Stimulated activated CD8-positive, alpha-beta memory T cell treated with anti-CD3 and anti-CD28 coated beads, Interleukin-4, amount 100 ng/mL, for 24 hours (primary cell): ENCODE measurements around the gene SF3A1.
"Not testable (repeated sequence)": the region's sequence is repeated elsewhere in the genome, so short reads cannot be mapped to it uniquely, and the experiment has no call there.

ENCODE experiments used
- DNase-seq: peaks from one replicate; pipeline ENCODE4 v3.0.0-alpha.2; 2020; ENCODE audit warnings: low read depth

SF3A1 gene

DNA sequence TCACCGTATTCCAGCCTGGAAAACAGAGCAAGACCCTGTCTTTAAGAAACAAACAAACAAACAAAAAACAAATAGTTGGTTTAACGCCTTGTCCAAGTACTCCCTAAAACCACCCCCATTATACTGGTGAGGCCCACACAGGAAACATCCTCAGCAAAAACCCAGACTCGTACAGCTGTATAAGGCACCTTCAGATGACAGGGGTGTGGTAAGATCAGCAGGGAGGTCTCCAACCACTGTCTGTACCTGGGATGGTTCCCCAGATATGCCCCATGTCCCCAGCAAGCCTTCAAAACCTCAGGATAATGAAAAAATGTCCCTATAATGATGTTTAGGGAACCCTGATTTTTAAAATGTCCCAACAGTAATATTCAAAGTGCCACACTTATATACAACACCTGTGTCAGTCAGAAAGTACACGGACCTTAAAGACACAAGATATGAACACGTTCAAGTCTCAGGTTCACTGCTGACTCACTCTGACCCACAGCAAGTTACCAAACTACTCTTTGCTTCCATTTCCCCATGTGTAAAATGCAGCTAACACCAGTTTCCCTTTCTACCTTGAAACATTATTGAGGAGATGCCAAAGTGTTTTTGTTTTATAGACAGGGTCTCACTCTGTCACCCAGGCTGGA is 9.3 kb downstream of the SF3A1 start:
- no peak for DNase-seq

DNA sequence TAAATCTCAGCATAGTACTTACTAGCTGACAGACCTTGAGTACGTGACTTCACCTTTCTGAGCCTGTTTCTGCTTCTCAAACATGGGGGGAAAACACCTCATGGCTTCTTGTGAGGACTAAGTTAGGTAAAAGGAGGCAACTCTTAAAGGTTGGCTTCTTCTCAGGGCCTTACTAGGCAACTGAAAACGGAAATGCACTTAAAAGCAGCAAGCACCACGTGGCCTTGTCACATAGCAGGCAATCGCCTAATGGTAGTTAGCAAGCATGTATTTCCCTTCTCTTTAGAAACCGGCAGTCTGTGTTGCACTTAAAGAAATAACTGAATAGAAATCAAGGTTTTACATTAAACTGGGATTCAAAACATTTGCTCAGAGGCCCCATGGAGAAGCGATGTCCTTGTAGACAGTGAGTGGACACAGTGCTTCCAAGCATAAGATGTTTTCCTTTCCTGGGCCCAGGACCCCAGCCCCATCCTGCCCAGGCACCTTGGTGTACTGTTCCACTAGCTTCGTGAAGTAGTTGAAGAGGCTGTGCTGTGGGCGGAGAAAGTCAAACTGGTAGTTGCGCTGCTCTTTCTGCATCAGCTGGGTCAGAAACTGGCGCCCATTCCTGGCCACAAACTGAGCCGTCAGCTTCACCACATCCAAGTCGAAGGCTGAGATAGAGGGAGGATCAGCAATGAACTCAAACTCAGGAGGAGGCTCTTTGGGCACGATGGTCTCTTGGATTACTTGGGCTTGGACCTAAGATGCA is 12.1 kb downstream of the SF3A1 start:
- DNase-seq: no peak

DNA sequence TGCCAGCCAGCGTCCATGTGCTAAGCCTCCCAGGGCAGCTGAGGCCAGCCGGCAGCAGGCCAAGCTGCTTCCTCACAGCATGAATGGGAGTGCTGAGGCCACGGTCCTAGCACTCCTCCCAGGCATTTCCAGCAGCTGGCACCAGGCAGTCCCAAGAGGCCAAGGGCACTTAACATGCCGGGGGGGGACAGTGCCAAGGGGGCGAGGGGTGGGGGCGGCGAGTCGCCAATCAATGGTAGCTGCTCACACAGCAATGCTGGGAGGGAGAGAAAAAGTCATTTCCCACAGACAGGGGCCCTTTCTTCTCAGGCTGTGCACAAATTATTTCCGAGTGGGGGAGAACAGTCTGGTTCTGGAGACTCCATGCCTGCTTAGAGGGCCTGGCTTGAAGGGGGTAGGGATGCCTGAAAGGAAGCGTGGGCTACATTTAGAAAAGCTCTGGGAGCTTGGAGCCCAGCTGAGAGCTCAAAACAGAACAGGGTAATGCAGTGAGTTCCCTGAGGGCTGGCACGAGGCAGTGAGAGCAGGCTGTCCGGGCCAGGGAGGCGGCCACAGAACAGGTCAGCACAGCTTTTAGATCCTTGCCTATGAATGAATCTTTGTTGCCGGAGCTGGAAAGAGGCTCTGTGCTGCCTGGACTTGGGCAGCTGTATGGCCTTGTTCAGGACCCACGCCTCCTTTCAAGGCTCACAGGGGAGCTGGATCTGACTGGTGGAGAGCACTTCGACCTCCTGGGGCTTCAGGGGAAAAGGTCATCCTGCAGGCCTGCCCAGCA is 15.6 kb downstream of the SF3A1 start:
- no peak for DNase-seq

DNA sequence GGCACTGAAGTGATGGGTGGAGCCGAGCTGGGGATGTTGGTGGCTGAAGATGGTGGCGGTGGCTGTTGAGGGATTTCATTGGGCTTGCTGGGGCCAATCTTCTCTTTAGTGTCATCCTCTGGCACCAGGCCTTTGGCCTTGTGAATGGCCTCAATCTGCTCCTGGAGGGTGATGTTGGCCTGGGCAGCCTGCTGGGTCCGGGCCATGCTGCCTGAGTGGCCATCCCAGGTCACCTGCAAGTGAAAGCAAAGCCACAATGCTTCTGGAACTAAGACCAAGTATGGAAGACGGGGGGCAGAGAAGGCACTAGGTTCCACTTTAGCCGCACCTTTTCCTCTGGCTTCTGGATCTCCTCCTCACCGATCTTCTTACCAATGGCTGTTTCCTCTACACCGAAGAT is 17.9 kb downstream of the SF3A1 start:
- no peak for DNase-seq

DNA sequence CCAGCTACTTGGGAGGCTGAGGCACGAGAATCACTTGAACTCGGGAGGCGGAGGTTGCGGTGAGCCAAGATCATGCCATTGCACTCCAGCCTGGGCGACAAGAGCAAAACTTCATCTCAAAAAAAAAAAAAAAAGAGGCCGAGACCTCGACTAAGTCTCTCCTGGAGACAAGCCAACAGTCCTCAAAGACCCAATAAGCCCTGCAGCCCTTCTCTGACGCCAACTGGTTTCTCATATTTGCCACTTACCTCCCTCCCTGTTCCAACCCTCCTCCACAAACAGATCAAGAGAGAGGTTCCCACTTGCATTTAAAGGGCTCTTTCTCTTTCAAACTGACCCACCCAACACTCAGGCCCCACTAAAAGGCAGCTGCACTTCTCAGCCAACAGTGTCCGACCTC is 18.4 kb downstream of the SF3A1 start:
- DNase-seq: not testable (repeated sequence)

DNA sequence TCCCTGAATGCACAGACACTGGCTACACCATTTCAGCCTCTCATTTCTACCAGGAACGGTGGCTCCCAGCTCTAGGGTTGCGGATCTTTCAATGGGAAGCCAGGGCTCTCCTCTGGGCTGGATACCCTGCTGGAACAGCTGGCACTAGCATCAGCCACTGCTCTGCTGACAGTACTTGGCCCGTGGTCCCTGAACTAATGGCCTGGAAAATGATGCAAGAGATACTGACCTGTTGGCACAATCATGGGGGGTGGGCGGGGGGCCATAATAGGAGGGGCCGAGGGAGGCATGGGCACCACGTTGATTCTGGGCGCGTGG is 19.3 kb downstream of the SF3A1 start:
- no peak for DNase-seq

DNA sequence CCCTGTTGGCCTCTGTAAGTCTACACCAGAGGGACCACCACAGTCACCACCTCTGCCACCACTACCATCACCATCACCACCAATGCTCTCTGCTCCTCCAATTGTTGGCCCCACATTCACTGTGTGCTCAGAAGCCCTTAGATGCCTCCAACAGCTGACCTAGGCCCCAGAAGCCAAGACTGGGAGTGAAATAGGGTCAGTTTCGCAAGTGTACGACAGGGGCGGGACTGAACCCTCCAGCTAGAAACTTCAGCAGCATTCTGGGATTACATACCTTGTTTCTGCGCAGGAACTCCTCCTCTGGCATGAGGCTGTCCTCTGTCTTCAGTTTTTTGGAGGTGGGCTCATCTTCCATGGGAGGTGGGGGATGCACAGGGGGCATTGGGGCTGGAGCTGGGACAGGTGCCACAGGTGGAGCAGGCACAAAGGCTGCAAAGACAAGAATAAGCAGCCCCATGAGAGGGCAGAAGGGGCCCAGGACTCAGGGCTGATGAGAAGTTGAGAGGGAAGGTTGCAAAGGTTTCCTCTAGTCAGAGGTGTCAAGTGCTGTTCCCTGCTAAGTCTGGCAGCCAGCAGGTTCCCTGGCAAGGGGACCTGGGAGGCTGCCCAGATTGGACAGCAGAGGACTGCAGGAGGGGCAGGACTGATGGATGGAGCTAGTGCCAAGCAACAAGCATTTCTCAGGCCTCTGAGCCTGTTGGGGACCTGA is 19.8 kb downstream of the SF3A1 start:
- no peak for DNase-seq

DNA sequence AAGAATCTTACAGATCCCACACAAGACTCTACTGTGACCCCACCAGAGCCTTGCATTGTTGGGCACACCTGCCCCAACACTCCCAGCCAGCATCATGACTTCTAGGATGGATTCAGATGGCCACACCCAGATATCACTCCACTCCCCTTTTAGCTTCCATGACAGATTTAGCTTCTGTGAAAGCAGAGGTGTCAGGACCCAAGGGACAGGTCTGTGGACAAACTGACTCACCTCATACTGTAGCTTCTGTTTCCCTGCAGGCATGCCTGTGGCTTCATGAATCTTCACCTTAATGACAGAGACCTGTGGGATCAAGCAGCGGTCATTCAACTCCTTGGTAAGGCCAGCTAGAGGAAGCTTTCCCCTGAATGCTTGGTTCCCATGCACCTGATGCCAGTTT is 21.5 kb downstream of the SF3A1 start:
- DNase-seq: no peak

DNA sequence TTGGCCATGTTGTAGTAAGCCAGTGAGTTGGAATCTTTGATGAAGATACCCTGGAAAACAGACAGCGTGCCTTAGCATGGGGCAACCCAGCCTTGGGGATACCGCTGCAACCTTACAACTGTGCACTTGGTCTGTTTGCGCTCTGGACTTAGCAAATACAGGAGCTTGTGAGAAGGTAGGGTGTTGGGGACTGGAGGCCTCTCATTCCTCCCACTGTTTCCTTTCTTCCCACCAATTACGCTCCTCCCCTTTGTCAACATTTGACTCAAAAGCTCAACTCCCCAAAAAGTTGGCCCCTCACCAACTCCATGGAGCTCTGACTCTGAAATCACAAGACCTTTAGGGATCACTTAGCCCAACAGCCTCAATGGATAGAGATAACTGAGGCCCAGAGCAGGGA is 22.0 kb downstream of the SF3A1 start:
- no peak for DNase-seq

DNA sequence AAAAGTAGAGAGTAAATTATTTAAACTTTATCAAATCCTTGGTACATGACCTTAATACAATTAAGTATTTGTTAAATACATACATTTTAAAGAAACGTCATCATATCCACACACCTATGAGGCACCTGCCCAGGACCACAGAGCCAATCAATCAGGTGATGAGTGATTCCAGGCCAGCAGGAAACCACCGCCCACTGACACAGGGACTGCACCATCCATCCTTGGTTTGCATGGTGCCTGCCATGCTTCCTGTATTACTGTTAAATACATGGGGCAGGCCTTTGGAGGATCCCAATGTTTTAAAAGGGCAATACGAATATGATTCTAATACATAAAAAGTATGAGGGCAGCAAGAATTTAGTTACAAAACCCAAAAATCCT is 23.0 kb downstream of the SF3A1 start:
- DNase-seq: no peak

DNA sequence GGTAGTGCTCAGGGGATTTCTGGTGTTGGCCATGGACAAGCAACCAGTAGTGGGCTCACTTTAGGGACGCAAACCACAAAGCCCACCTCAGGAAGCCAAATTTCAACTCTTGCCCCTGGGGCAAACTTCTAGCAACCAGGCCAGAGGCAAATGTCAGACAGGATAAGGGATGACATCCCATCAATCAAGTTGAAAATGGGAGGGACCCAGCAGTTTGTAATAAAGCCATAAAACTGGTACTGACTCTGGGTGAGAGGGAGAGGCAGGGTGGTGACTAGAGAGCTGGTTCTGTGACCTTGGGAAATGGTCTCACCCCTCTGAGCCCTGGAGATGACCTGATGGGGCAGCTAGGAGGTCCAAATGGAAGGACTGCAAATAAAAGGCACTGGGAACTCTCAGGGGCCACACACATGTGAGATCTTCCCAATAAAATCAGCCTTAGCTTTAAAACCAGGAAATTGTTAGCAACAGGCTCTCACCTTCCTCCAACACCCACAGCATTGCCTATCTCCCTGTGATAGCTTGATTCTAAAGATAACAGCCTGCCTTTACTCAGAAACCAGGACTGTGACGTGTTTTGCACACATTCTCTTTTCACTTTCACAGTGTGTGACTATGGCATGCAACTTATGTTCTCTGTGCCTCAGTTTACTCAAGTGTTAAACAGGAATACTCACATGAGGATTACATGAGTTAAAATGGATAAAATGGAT is 23.5 kb downstream of the SF3A1 start:
- DNase-seq: no peak

DNA sequence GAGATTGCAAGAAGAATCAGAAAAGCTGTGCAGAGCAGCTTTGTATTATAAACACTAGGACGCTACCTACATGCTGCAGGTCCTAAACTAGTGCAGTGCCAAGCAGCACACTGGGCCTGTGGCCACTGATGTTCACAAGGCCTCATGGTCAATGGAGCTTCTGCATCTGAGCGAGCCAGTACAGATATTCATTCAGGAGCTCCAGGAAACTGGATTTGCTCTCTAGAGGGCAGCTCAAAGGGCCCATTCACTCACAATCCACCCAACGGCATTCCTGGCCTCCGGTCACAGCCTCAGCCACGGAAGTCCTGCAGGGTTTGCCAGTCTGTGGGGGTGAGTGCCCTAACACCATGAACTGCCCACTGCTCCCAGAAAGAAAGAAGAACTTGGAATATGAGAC is 24.1 kb downstream of the SF3A1 start:
- no peak for DNase-seq

DNA sequence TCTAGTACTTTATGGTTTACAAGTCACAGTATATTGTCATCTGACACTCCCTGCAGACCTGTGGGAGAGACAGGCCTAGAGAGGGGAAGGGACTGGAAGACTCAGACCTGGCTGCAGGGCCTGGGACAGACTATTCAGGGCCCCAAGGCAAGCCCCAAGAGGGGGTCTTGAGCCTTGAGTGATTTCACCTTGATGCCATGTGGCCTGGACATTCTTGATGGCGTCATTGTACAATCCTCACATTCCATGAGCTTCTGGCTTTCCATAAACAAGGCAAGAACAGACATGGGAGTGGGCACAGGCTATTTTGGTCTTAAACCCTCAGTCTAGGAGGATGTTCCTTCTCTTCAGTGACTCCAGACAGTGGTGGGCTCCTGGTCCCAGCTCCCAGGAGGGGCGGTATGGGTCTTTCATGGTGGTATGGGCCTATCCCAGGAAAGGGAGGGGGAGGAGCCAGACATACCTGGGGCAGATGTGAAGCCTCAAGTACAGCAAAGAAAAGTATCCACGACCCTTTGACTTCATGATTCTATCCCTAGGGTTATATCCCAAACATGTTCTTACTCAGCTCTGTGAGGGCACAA is 28.1 kb downstream of the SF3A1 start:
- DNase-seq: no peak

DNA sequence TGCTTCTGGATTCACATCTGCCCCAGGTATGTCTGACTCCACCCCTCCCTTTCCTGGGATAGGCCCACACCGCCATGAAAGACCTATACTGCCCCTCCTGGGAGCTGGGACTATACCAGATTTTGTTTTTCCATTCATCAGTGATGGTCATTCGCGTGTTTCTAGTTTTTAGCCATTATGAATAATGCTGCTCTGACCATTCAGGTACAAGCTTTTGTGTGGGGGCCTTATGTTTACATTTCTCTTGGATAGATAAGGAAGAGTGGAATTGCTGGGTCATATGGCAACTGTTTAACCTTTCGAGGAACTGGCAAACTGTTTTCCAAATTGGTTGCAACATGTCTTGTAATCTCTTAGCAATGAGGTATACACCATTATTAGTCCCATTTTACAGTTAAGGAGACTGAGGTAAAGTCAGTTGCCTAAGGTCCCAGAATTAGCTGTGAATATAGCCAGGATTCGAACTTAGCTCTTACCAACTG is 28.8 kb downstream of the SF3A1 start:
- no peak for DNase-seq

DNA sequence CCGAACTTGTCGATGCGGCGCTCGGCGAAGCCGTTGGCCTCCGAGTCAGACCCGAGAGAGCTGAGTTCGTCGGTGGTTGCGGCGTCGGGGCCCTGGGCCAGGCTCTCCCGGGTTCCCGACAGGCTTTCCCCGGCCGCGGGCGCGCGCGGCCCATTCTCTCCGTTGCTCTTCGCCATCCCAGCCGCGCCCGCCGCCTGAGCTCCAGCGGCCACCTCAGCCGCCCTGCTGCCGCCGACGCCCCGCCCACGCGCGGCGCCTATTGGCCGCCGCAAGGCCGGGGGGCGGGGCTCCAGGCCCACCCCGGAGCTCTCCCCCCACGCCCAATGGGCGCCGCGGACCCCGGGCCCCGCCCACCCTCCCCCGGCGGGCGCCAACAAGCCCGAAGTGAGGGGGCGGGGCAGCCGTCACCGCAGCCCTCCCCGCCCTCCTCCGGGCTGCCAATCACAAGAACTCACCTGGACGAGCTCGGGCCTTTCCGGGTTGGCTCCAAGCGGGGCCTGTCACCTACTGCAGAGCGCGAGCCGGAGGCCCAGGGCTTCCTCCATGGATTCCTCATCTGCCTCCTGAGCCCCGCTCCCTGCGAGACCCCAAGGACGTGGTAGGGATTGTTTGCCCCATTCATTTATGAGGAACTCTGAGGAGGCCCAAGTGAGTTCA is 29.9 kb downstream of the SF3A1 start, which contains the start of gene TBC1D10A:
Gene TBC1D10A (minus strand): TSS at position 236 of the 657 bp plus-strand sequence. CDS start 60 bp downstream, at position 176.
- peak; percentile 88 for DNase-seq

DNA sequence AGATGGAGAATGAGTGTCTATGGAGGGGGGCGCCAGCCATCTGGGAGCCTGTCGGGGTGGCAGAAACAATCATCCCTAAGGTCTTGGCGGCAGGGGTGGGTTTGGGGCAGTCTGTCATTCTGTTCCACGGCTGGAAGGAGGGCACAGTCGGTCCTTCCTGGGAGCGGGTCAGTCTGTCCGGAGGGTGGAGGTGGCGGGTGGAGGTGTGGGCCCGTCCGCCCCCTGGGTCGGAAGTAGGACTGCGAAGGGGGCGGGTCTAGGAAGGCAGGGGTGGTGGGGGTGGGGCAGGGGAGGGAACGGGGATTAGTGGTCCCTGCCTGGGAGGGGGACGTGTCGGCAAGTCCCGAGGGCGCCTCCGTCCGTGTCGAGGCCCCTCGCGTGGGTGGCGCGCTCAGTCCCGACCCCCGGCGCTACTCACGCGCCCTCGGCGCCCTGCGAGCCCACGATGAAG is 30.4 kb downstream of the SF3A1 start:
- DNase-seq: no peak

DNA sequence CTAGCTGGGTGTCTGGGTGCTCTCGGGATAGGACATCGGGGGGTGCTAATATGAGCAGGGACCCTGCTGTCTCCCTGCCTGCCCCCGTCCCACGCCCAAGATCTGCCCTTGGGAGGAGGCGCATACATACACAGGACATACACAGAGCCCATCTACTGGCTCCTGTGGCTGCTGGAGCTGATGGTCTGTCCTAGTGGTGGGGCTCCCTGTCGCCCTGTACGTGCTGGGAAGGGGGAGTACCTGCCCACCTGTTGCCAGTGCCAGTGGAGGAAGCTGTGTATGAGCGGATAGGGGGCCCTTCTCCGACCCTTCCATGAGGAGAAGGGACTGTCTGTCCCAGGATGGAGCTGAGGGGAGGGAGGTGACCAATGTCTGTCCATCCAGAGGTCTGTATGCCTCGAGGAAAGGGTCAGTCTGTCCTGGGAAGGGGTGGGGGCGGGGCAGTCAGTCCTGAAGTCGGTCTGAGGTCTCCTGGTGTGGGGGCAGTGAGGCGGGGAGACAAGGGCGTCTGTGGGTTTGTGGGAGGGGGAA is 30.9 kb downstream of the SF3A1 start:
- no peak for DNase-seq

DNA sequence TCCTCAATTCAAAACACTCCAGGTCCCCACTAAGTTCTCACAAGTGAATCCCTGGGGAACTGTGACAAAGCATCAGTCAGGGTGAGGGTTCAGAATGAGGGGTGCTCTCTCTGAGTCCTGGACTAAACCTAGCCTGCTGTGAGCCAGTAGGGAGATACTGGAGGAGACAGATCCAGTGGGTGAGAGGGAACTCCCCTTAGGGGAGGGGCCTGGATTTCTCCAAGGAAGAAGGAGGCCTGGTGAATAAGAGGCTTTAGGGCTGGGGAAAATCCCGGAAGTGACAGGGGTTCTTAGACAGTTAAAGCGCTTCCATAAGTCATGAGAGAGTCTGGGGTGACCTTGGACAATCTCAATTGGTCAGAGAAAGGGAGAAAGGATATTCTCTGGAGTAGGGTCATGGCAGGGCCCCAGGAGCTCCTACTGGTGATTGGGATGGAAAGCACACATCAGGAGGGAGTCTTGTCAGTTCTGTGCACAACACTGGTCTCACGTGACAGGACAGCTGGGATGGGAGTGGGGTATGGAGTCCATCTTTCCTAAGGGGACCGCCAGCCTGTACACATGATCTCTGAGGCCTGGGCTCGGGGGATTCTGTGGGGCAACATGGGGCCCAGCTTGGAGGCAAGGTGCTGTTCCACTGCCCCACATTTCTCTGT is 31.5 kb downstream of the SF3A1 start:
- no peak for DNase-seq

DNA sequence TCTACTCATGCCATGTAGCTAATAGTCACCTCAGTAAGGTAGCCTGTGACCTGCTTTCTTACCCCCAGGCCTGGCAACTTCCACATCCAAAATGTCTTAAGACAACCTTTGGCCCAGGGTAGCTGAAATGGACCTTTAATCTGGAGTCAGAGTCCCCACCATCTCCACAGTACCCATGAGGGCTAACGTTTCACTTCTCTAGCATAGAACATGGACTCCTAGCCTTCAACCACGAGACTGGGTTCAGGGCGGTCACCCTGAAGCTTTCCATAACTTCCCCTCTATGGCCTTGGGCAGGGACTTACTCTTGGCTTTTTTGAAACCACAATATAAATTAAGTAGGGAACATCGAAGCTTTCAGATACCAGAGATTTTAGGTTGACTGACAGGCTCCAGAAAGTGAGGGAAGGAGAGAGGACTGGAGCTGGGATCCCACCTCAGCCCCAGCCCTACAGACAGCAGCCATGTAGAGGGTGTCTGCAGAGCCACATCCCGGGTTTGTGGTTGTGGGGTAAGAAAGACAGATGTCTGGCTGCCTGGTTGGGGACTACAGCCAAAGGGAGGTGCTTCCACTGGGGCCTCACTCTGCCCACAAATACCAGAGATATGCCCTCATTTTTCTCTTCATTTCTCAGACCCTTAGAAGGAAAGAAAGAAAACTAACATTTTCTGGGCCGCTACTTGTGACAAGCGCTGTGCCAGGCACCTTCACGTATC is 32.5 kb downstream of the SF3A1 start:
- DNase-seq: no peak
